ENCODE measurements around the gene DENND4C.
"Not testable (repeated sequence)": the region's sequence is repeated elsewhere in the genome, so short reads cannot be mapped to it uniquely, and the experiment has no call there.

The DENND4C gene

GRCh38 chr9:19230355-19231125 lies at the start of gene DENND4C:
DENND4C (plus strand) TSS chr9:19230693; CDS start chr9:19276175, 45,482 bp downstream.
- DNase-seq (ENCODE audit: low spot score) = peak; percentile 79

- no peak for DNase-seq (ENCODE audit: low spot score)
These were observed 49.5 kb upstream of the DENND4C start for GRCh38 chr9:19180991-19181390.

GRCh38 chr9:19181561-19181960 lies 48.9 kb upstream of the DENND4C start:
- DNase-seq (ENCODE audit: low spot score) = no peak

GRCh38 chr9:19184144-19184917 lies 46.2 kb upstream of the DENND4C start:
- peak; percentile 88 for DNase-seq (ENCODE audit: low spot score)

- no peak for DNase-seq (ENCODE audit: low spot score)
These were observed 45.3 kb upstream of the DENND4C start for GRCh38 chr9:19185191-19185590.

GRCh38 chr9:19186232-19186631 lies 44.3 kb upstream of the DENND4C start:
- DNase-seq (ENCODE audit: low spot score) = no peak

GRCh38 chr9:19188771-19189170 lies 41.7 kb upstream of the DENND4C start:
- DNase-seq (ENCODE audit: low spot score) = no peak

- DNase-seq (ENCODE audit: low spot score) = no peak
These were observed 38.1 kb upstream of the DENND4C start for GRCh38 chr9:19192202-19193028.

GRCh38 chr9:19193029-19193324 lies 37.5 kb upstream of the DENND4C start:
- DNase-seq (ENCODE audit: low spot score) = no peak

- not testable (repeated sequence) for DNase-seq (ENCODE audit: low spot score)
These were observed 37.0 kb upstream of the DENND4C start for GRCh38 chr9:19193358-19193973.

GRCh38 chr9:19198406-19198805 lies 32.1 kb upstream of the DENND4C start:
- DNase-seq (ENCODE audit: low spot score) = no peak

- DNase-seq (ENCODE audit: low spot score) = no peak
These were observed 31.5 kb upstream of the DENND4C start for GRCh38 chr9:19199012-19199411.

- DNase-seq (ENCODE audit: low spot score) = no peak
These were observed 30.3 kb upstream of the DENND4C start for GRCh38 chr9:19200229-19200628.

- DNase-seq (ENCODE audit: low spot score) = no peak
These were observed 28.3 kb upstream of the DENND4C start for GRCh38 chr9:19201899-19202891.

- DNase-seq (ENCODE audit: low spot score) = no peak
These were observed 27.4 kb upstream of the DENND4C start for GRCh38 chr9:19203058-19203457.

- DNase-seq (ENCODE audit: low spot score) = no peak
These were observed 21.8 kb upstream of the DENND4C start for GRCh38 chr9:19208653-19209052.

GRCh38 chr9:19209188-19209587 lies 21.3 kb upstream of the DENND4C start:
- DNase-seq (ENCODE audit: low spot score) = no peak

GRCh38 chr9:19213823-19214222 lies 16.7 kb upstream of the DENND4C start:
- no peak for DNase-seq (ENCODE audit: low spot score)

- DNase-seq (ENCODE audit: low spot score) = no peak
These were observed 14.0 kb upstream of the DENND4C start for GRCh38 chr9:19216466-19216865.

- no peak for DNase-seq (ENCODE audit: low spot score)
These were observed 9.2 kb upstream of the DENND4C start for GRCh38 chr9:19221326-19221725.

GRCh38 chr9:19223724-19224123 lies 6.8 kb upstream of the DENND4C start:
- no peak for DNase-seq (ENCODE audit: low spot score)

Measured in CD4-positive, alpha-beta T cell treated with Interleukin-6 at 100 ng/mL for 8 hours (primary cell).